HG02943 (cell line): Measurements from ENCODE around the gene YIF1A.
"Not testable (repeated sequence)": the region's sequence is repeated elsewhere in the genome, so short reads cannot be mapped to it uniquely, and the experiment has no call there.

ENCODE experiments used
- ATAC-seq: cut with Tn5 transposase; IDR thresholded peaks from one replicate; pipeline ENCODE4 v1.9.1; 2021; ENCODE audit warnings: mild to moderate bottlenecking, low read depth, moderate library complexity; ENCODE audit not compliant: unreplicated experiment

Gene YIF1A

DNA sequence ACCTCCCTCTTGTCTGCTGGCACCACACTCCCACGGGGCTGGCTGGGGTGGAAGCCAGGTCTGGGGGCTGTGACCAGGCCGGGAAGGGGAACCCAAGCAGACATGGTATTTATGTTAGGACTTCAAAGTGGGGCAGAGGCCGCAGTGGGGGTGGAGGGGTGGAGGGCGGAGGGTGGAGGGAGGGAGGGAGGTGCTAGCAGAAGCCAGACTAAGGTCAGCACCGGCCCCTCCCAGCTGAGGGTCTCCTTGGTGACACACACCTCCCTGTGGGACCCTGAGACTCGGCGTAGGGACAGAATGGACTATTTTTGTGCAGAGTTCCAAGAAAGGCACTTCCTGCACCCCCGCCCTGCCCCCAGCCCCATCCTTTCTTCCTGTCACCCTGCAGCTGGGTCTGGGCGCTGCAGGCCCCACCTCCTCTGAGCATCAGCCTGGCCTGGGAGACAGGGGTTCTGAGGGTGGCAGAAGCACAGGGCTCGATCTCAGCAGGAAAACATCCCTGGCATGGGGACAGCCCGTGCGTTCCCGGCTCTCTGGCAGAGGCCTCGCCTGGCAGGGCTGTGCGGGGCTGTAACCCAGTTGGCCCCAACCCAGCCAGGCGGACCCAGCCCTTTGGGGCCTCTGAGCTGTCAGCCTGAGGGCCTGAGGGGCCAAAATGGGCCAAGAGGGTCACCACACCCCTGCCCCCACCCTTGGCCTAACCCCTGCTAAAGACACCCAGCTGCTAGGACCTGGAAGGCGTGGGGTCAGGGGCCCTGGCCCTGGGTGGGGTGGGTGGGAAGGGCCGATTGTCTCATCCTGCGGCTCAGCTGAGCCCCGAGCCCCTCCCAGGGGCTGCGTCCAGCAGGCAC is 37.5 kb upstream of the YIF1A start:
- no peak for ATAC-seq

- no peak for ATAC-seq
Observed at GRCh38 chr11:66325263-66325671, 36.3 kb upstream of the YIF1A start.

DNA sequence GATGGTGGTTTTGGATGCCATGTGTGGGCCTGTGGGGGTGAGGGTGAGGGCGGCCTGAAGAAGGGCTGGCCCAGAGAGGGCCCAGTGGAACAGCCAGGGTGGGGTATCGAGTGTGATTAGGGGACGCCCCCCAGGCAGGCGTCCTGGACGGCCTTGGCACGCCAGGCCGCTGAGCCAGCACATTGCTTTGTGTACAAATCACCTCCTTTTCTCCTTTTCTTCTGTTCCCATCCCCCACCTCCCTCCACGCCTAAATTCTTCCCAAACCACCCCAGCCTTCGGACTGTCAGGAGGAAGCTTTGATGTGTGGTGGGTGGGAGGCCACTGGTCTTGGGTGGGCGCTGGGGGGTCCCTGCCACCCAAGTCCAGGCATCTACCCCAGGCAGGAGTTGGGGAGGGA is 35.7 kb upstream of the YIF1A start:
- no peak for ATAC-seq

GRCh38 chr11:66323684-66324083 is 34.7 kb upstream of the YIF1A start:
- no peak for ATAC-seq

GRCh38 chr11:66322732-66323427 is 33.9 kb upstream of the YIF1A start:
- no peak for ATAC-seq

GRCh38 chr11:66321606-66322005 is 32.7 kb upstream of the YIF1A start:
- ATAC-seq, result no peak

DNA sequence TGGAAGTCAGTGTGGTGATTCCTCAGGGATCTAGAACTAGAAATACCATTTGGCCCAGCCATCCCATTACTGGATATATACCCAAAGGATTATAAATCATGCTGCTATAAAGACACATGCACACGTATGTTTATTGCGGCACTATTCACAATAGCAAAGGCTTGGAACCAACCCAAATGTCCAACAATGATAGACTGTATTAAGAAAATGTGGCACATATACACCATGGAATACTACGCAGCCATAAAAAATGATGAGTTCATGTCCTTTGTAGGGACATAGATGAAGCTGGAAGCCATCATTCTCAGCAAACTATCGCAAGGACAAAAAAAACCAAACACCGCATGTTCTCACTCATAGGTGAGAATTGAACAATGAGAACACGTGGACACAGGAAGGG is 31.8 kb upstream of the YIF1A start:
- not testable (repeated sequence) for ATAC-seq

DNA sequence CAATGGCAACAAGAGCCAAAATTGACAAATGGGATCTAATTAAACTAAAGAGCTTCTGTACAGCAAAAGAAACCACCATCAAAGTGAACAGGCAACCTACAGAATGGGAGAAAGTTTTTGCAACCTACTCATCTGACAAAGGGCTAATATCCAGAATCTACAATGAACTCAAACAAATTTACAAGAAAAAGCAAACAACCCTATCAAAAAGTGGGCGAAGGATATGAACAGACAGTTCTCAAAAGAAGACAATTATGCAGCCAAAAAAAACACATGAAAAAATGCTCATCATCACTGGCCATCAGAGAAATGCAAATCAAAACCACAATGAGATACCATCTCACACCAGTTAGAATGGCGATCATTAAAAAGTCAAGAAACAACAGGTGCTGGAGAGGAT is 31.3 kb upstream of the YIF1A start:
- not testable (repeated sequence) for ATAC-seq

DNA sequence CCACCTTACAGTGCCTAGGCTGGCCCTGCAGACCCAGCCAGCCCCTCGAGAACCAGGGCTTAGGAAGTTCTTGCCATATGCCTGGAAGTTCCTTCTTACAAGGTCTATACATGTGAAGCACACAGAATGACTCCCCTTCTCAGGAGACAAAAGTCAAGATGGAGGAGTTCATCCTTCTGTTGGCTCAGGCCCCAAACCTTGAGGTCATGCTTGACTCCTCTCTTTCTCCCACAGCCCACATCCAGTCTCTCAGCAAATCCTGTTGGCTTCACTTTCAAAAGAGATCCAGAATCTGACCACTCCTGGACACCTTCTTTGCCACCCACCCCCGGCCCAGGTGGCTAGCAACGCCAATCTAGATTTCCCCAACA is 29.6 kb upstream of the YIF1A start:
- no peak for ATAC-seq

GRCh38 chr11:66317723-66318599 is 29.0 kb upstream of the YIF1A start:
- no peak for ATAC-seq

DNA sequence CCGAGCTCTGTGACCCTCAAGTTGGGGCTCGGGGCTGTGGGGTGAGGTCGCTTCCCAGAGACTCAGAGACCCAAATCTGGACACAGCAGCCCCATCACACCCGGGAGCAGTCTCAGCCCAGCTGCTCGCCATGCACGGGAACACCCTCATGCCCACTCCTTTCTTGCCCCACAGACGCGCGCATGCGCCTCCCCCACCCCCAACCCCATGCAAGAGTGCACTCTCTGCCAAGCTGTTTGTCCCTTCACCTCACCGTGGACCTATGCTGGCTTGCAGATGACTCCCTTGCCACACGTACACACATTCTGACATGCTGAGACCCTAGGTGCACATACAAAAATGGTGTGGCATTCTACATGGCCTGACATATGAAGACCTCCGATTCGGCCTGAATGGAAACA is 28.4 kb upstream of the YIF1A start:
- no peak for ATAC-seq

DNA sequence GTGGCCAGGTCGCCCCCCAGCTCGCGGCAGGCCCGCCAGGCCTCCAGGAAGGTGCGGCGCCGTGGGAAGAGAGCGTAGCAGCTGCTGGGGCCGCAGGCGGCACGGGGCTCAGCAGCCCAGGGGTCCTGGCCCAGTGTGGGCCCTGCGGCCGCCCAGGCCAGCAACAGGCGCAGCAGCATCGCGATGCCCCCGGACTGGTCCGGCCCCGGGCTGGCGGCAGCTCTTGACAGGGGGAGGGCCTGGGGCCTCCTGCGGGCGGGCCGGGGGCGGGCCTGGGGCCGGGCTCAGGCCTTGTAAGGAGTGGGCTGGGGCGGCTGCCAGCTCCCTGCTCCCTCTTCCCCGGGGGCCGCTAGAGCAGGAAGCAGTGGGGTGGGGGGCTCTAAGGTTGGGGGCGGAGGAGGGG is 27.9 kb upstream of the YIF1A start, which contains the start of gene CD248:
TSS of gene CD248 (minus strand) at position 196 of the 403 bp plus-strand sequence. CDS start at position 179, 17 bp downstream.
- ATAC-seq, result no peak

DNA sequence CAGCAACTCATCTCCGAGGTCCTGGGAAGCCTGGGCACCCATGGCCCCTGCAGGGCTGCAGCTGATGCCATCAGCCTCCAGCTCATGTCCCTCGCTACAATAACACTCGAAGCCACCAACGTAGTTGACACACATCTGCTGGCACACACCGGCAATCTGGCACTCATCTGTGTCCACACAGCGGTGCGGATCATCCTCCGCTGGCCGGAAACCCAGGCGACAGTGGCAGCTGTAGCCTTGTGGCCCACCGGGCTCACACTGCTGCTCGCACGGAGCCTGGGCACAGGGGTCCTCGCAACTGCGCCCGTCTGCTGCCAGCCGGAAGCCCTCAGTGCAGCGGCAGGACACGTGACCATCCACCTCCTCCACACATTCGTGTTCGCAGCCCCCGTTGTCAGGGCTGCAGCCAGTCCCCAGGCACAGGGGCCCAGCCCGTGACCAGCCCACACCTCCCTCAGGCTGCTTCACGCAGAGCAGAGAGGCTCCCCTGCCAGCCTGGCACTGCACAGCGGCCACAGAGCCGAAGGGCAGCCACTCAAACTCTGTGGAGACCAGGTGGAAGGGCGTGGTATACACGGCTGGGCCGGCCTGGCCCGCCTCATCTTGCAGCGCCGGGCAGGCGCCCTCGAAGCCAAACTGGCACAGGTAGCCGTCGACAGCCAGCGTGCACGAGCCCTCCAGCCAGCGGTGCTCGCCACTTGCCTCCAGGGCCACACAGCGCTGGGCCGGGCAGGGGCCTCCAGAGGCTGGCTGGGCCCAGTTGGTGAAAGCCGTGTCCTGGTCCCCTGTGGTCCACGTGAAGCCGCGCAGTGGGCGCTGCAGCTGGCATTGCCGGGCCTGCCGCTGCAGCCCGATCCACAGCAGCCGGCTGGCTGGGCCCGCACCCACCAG is 27.2 kb upstream of the YIF1A start:
- no peak for ATAC-seq

DNA sequence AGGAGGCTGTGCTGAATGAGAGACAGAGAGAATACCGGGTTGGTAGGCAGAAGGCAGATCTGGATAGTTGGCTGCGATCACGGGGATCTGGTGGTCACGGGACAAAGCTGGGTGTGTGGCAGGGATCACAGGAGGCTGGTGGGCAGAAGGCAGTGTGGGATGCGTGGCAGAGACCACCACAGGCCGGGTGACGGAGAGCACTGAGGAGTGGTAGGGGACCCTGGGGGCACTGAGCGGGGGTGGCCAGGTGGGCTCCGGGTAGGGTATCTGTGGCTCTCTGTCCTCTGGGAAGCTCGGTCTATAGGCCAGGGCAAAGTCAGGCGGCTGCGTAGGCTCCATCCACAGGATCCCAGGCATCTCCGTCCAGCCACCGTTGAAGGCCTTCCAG is 26.5 kb upstream of the YIF1A start:
- ATAC-seq, result no peak

- ATAC-seq, result no peak
Observed at GRCh38 chr11:66314561-66315497, 25.9 kb upstream of the YIF1A start.

- no peak for ATAC-seq
Observed at GRCh38 chr11:66314186-66314501, 25.2 kb upstream of the YIF1A start.

- no peak for ATAC-seq
Observed at GRCh38 chr11:66313321-66314185, 24.6 kb upstream of the YIF1A start.
